ENCODE data around the gene NGRN.
"Not testable (repeated sequence)": the region's sequence is repeated elsewhere in the genome, so short reads cannot be mapped to it uniquely, and the experiment has no call there.

Gene NGRN

DNA sequence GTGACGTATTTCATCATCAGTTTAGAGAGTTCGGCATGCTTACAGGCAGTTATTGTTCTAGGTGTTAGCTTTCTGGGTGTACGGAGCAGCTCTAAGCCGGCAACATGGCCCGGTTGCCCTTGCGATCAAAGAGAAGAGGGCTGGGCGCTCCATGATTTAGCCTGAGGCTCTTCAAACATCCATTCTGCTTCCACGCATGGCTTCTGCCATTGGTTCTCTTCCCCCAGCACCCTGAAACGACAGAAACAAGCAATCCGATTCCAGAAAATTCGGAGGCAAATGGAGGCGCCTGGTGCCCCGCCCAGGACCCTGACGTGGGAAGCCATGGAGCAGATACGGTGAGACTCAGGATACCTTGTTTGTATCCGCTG lies 574 bp downstream of the NGRN start:
- TF ChIP-seq, protein P1, sequence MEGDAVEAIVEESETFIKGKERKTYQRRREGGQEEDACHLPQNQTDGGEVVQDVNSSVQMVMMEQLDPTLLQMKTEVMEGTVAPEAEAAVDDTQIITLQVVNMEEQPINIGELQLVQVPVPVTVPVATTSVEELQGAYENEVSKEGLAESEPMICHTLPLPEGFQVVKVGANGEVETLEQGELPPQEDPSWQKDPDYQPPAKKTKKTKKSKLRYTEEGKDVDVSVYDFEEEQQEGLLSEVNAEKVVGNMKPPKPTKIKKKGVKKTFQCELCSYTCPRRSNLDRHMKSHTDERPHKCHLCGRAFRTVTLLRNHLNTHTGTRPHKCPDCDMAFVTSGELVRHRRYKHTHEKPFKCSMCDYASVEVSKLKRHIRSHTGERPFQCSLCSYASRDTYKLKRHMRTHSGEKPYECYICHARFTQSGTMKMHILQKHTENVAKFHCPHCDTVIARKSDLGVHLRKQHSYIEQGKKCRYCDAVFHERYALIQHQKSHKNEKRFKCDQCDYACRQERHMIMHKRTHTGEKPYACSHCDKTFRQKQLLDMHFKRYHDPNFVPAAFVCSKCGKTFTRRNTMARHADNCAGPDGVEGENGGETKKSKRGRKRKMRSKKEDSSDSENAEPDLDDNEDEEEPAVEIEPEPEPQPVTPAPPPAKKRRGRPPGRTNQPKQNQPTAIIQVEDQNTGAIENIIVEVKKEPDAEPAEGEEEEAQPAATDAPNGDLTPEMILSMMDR (IDR thresholded peaks at IDR 0.05; ENCODE audit: extremely low read depth, insufficient read depth, missing control alignments), result no peak
- in situ Hi-C loops (cut with MboI; ENCODE audit: low pct_unique_long_range_greater_than_20kb, low sequenced_read_pairs, unreplicated experiment), result no loop called here
- peak; percentile 29 for DNase-seq (ENCODE audit: low spot score)

DNA sequence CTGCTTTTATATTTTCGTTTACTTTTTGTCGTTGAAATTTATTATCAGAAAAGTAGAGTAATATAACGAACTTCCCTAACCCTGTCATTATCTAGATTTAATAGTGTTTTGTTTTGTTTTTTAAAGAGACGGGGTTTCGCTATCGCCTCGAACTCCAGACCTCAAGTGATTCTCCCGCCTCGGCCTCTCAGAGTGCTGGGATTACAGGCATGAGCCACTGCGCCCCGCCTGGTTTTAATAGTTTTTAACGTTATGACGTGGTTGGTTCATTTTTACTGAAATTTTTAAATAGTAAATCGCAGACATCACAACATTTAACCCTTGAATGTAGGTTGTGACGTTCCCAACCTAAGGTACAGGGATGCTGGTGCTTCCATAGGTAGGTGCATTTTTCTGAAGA lies 1.0 kb downstream of the NGRN start:
- in situ Hi-C loops (cut with MboI; ENCODE audit: low pct_unique_long_range_greater_than_20kb, low sequenced_read_pairs, unreplicated experiment), result no loop called here
- TF ChIP-seq, protein P1 (IDR thresholded peaks at IDR 0.05; ENCODE audit: extremely low read depth, insufficient read depth, missing control alignments), result no peak
- DNase-seq (ENCODE audit: low spot score), result no peak

DNA sequence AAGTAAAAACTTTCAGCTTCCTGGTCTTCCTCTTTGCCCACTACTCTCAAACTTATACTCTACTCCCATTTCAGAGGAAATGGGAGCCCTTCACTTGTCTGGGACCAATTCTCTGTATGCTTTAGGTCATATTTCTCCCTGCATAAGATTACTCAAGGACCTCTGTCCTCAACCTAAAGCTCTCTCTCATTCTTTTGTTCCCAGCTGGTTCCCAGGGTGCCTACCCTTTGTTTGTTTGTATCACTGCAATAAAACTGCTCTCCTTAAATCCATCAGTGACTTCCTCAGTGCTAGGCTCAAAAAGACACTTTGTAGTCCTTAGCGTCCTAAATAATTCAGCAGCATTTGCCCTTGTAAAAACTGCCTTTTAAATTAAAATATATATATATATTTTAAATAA lies 2.9 kb downstream of the NGRN start:
- TF ChIP-seq, protein P1 (IDR thresholded peaks at IDR 0.05; ENCODE audit: extremely low read depth, insufficient read depth, missing control alignments), result no peak
- no peak for DNase-seq (ENCODE audit: low spot score)
- in situ Hi-C loops (cut with MboI; ENCODE audit: low pct_unique_long_range_greater_than_20kb, low sequenced_read_pairs, unreplicated experiment), result no loop called here

DNA sequence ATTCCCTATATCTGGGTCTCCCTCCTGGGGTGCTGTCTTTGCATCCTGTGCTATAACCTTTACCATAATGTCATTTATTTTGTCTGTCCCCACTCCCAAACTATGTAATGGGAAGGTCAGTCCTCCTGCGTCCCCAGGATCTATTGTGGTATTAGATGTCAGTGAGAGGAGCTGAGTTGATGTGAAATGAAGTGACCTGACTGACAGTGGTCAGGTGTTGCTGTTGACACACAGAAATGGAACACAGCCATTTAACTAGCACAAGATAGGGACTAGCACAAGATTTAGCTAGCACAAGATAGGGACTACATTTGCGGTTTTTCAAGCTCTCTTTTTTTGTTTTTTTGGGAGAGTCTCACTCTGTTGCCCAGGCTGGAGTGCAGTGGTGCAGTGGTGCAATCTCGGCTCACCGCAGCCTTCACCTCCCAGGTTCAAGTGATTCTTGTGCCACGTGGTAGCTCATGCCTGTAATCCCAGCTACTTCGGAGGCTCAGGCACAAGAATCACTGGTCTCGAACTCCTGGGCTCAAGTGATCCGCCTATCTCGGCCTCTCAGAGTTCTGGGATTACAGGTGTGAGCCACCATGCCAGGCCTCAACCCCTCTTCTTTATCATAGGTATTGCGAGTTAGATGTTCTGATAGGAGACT lies 5.2 kb downstream of the NGRN start:
- in situ Hi-C loops (cut with MboI; ENCODE audit: low pct_unique_long_range_greater_than_20kb, low sequenced_read_pairs, unreplicated experiment), result no loop called here
- no peak for DNase-seq (ENCODE audit: low spot score)
- TF ChIP-seq, protein P1 (IDR thresholded peaks at IDR 0.05; ENCODE audit: extremely low read depth, insufficient read depth, missing control alignments), result no peak

DNA sequence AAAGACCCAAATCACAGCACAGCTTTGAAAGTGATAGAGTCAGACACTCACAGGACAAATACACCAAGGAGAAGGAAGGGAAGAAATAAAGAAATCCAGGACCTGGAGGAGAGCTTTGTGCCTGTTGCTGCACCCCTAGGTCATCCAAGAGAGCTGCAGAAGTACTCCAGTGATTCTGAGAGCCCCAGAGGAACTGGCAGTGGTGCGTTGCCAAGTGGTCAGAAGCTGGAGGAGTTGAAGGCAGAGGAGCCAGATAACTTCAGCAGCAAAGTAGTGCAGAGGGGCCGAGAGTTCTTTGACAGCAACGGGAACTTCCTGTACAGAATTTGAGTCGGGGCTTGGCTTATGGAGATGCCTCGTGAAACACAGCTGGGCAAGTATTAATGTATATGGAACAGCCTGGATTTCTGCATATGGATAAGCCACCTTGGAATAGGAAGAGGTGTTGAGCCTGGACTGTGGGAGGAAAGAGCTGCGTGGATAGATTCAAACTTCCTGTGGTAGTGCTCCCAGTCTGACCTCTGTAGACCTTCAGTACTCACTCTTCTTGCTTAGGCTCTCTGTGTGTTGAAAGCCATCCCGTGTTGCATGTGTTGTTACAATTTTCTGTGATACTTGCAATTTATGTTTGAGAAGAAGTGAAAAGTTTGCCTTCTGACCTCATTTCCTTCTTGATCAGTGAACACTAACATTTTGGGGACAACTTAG lies 6.1 kb downstream of the NGRN start:
- TF ChIP-seq, protein P1 (IDR thresholded peaks at IDR 0.05; ENCODE audit: extremely low read depth, insufficient read depth, missing control alignments), result no peak
- in situ Hi-C loops (cut with MboI; ENCODE audit: low pct_unique_long_range_greater_than_20kb, low sequenced_read_pairs, unreplicated experiment), result no loop called here
- no peak for DNase-seq (ENCODE audit: low spot score)

DNA sequence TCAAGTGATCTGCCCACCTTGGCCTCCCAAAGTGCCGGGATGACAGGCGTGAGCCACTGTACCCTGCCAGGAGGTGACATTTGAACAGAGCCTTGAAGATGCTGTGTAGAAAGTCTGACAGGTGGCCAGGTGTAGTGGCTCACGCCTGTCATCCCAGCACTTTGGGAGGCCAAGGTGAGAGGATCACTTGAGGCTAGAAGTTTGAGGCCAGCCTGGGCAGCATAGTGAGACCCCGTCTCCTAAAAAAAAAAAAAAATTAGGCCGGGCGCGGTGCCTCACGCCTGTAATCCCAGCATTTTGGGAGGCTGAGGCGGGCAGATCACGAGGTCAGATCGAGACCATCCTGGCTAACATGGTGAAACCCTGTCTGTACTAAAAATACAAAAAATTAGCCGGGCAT lies 13.0 kb downstream of the NGRN start:
- in situ Hi-C loops (cut with MboI; ENCODE audit: low pct_unique_long_range_greater_than_20kb, low sequenced_read_pairs, unreplicated experiment); DNase-seq (ENCODE audit: low spot score): not testable (repeated sequence)

DNA sequence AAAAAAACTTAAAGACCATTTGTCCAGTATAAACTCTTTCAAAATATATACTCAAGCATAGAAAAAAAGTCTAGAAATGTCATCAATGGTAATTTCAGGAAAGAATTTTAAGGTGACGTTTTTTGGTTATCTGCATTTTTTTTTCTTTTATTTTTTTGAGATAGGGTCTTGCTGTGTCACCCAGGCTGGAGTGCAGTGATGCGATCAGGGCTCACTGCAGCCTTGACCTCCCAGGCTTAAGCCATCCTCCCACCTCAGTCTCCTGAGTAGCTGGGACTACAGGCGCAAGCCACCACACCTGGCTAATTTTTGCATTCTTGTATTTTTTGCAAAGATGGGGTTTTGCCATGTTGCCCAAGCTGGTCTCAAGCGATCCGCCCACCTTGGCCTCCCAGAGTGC lies 15.3 kb downstream of the NGRN start:
- DNase-seq (ENCODE audit: low spot score); in situ Hi-C loops (cut with MboI; ENCODE audit: low pct_unique_long_range_greater_than_20kb, low sequenced_read_pairs, unreplicated experiment): not testable (repeated sequence)

DNA sequence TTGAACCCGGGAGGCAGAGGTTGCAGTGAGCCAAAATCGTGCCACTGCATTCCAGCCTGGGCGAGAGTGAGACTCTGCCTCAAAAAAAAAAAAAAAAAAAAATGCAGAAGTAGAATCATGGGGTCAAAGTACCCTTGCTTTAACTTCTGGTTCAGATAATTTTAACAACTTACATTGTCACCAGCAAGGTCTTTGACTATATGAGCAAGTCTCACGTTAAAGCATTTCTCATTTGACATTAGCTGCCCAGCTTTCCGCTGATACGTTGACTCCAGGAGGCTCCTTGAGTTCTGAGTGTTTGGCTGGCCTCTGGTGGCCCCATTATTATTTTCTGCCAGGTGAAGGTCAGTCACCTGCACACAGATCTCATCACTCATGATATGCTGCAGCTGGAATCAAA lies 16.2 kb downstream of the NGRN start:
- DNase-seq (ENCODE audit: low spot score); in situ Hi-C loops (cut with MboI; ENCODE audit: low pct_unique_long_range_greater_than_20kb, low sequenced_read_pairs, unreplicated experiment): not testable (repeated sequence)

All from GM13977 (cell line).